SK-N-DZ (cell line): ENCODE data around the gene TSPAN14.
A peak's percentile ranks its signal among the peaks of the same experiment; 100 is the strongest.

Experiments used
- DNase-seq: peaks from one replicate; pipeline ENCODE4 v3.0.0-alpha.2; 2015; ENCODE audit warnings: low spot score

The TSPAN14 gene

DNA sequence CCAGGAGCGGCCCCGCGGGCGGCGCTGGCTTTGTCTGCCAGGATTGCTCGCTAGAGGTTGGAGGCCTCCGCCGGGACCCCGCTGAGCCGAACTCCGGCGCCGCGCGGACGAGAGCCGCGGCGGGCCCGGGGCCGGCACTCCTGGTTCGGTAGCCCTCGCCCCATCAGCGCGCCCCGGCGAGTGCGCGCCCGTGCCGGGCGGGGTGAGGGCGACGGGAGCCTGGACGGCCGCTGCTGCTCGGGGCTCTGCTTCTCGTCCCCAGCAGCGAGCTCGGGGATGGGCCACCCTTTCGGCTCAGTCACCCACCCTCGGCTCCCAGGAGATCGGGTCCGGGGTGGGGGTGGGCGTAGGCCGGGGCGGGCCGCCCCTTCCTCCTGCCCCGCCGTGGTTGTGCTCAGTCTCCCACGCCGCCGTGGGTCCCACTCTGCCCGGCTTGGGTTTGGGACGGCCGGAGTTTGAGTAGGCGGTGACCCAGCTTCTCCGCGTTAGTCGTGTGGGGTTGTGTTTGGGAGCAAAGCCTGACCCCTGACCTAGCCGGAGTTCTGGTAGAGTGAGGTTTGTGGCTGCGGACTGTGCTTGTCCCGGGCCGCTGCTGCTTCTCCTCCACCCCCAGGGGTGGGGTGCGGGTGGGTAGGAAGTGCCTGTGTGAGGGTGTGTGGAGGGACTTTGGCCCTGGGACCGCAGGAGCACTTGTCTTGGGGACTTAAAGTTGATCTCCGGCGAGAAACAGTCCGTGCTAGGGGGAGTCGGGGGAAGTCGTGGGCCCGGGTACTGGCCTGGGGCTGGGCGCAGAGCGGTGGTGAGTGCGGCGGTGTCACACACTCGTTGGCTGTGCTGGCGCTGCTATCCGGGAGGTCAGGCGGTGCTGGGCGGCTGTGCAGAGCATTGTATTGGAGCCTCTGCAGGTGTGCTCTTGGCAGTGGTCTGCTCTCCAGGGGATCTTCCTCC, 677 bp downstream of the TSPAN14 start:
- DNase-seq = peak; percentile 40

DNA sequence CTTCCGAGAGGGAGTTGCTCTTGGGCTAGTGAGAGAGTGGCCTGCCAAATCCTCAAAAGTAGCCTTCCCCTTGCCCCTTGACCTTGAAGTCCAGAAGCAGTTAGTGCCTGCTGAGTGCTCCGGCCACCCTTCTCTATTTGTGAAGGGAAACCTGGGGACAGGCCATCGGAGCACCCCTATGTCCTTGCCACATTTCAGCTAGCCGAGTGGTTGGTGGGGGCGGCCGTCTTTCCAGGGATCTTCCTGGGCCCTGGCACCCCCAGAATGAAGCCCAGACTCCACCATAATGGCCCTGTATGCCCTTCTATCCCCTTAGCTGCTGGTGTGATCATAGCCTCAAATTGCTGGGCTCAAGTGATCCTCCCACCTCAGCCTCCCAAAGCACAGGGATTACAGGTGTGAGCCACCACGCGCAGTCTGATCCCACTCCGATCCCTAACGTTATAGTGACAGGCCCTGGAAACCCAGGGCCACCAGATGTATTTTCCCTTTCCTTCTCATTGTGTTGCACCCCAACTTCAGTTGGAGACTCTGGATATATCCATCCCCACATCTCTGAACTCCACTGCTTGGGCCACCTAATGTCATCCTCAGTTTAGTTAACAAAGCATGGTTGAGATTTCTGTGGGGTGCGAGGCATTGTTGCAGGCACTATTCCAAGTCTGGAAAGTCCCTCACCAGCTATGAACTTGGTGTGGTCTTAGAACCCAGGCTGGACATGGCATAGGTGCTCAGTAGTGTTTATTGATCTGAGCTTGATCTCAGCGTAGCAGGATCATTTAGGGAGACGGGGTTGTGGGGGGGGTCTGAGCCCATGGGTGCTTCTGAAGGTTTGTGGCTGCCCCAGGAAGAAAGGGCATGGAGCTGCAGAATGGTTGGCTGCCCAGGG, 1.6 kb downstream of the TSPAN14 start:
- DNase-seq = no peak

- no peak for DNase-seq
Measured at GRCh38 chr10:80457554-80458262, 3.6 kb downstream of the TSPAN14 start.

DNA sequence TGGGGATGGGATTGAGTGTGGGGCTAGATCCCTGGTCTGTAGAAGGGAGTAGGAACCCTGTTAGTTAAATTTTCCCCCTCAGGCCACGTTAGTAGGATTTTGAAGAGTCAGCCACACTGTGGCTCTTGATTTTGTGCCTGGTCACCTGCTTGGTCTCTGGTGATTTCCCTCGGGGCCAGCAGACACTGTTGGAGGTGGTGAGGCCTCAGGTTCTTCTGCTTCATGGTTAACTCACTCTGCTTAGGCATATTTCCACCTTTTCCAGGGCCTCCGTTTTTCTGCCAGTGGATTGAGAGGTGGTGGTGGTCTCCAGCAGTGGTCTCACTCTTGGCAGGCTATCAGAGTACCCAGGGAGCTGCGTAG, 4.1 kb downstream of the TSPAN14 start:
- DNase-seq = no peak

DNA sequence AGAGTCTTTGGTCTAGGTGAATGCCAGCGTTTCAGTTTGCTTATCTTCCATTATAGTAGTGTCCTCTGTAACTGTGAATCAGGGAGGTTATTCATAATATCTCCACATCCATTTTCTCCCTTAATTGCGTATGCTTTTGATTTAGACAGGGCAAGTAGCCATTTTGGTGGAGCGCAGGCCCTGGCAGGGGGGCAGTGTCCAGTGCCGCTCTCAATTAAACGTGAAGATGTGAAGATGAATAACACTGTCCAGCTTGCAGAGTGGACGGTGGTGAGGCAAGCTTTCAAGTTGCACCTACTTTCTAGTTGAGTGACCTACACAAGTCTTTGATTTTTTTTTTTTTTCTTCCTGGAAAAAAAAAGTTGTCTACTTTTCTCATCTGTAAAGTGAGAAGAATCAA, 4.5 kb downstream of the TSPAN14 start:
- no peak for DNase-seq

DNA sequence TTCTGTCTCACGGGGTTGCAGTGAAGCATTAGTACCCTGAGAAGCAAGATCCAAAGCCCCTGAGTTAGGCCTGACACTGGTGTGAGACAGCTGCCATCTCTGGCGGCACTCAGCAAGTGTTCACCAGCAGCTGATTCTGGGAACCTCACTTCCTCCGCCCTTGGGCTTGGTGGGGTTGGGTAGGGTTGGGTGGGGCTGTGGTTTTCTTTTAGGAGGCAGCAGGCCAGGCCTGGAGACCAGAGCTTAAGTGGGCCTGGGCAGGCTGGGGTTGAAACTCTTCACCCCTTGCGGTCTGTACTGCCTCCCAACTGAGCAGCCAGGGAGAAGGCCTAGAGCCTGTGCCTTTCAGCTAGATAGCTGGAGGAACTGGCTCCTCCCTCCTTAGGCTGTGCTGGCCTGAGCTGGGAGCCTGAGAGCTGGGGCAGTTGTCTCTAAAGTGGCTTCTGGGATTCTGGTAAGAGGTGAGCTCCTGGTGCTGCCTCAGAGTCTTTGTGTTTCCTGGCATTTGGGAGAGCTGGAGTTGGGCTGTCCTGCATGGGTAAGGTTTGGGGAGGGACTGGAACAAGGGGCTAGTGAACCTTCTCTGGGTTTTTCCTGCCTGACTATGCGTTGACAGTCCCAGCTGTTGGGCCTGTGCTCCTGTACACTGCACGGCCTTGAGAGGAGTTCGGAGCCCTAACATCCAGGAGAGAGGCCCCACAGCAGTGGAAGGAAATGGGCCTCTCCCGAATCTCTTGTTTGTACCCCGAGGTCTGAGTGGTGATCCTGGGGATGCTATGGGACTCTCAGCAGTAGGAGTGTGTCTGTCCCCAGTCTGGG, 5.1 kb downstream of the TSPAN14 start:
- no peak for DNase-seq

- DNase-seq = no peak
Measured at GRCh38 chr10:80460399-80461207, 6.5 kb downstream of the TSPAN14 start.

DNA sequence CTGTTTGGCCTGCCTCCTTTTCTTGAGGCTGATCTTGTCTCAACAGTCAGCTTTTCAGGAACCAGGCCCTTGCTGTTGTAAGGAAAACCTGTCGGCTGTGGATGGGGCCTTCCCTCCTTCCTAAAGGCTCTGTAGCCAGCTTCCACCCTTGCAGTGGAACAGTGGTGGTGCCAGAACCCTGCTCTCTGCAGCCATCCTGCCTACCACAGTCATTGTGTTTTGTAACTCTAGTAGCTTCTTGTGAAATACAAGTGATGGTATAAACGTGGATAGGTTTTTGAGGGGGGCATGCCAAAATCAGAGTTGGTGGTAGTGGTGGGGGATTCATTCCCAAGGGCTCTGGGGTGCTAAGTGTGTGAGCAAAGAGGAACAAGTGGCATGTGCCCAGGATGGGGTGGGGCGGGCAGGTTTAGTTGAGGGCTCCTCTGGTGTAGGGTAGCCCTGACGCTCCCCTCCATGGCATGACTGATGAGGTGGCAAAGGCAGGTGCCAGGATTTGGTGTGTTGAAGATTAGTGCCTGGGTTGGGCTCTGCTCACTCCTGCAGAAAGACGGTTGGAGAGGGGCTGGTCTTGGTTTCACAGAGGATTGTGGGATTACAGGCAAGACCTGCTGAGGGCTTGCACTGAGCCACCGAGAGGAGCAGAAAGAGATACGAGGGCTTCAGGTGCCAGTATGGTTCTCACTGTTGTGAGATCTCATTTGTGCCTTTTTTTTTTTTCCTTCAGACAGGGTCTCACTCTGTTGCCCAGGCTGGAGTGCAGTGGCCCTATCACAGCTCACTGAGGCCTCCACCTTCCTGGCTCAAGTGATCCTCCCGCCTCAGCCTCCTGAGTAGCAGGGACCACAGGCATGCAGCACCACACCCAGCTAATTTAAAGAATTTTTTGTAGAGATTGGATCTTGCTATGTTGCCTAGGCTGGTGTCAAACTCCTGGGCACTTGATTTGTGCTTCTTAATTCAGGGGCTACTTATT, 7.4 kb downstream of the TSPAN14 start:
- no peak for DNase-seq

DNA sequence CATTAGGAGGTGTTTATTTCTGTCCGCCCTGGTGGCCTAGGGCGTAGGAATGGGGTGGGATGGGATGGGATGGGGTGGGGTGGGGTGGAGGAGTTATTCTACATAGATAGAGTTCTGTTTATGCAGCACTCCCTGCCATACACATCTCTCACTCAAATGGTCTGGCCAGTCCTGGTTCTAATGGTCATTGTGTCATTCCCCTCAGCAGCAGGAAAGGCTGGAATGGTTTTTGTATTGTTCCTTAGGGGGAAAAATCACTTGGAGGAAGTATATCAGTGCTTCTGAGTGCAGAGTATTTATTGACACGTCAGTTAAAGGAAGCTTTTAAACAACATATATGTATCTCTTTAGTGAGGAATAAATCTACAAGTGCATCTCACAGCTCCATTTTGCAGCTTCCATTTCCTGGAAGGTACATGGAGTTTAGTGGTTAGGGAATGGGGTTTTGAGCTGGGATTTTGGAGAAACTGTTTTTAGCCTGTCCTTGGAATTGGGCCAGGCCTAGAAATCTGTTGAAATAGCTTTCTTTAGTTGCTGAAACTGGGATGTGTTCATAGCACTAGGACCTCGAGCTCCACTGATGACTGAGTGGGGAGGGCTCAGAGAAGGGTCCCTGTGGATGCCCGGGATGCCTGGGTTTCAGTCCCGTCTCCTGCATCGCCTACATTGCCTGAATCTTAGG, 8.3 kb downstream of the TSPAN14 start:
- no peak for DNase-seq

GRCh38 chr10:80462981-80463741, 9.1 kb downstream of the TSPAN14 start:
- DNase-seq = no peak

GRCh38 chr10:80463868-80464267, 9.8 kb downstream of the TSPAN14 start:
- no peak for DNase-seq

DNA sequence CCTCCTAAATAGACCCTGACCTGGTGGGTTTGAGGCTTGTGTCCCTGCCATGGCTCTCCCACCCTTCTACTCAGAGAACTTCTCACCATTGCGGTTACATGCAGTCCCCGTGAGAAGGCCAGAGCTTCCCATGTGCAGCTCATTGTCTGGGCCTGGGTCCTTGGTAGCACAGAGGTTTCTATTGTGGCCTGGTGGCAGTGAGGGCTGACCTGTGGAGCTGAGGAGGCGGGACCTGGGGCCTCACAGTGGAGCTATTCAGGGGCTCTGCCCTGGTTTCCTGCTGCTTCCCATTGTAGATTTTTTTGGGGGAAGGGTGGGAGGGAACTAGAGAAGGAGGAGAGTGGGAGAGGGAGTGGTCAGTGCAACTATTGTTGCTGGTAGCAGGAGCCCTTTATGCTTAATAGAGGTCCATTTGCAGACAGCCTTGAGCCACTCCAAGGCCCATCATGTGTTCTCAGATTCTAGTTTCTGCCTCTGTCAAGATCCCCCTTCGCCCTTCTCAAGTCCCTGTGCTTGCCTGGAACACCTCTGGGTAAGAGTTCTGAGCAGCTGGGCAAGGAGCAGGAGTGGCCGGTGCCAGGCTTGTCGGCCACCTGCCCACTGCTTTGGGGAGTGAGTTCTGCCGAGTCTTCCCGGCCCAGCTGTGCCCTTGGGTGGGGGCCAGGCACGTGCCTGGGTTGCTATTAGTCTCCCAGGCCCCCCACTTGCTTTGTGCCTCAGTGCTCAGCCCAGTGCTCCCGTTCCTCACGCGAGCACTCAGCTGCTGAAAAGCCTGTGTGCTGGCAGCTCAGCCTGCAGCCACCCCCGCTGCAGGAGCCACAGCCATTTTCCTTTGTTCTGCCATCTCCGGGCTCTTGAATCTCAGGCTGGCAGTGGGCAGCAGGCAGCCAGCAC, 10.7 kb downstream of the TSPAN14 start:
- DNase-seq = no peak

DNA sequence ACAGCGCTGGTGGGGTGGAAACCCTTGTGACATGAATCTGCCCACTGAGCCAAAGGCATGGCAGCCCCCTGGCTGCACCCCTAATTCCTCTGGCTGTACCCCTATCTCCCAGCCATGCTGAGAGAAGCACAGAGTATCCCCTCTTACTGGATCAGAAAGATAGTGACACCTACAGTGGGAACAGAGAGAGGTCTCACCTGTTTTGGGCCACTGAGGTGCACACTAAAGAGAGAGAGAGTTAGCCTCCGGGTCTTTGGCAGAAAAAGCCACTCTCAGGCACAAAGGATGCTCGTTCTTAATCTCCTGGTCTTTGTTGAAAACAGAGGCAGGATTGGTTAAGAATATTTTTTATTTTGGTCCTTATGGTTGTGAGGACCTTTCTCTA, 11.3 kb downstream of the TSPAN14 start:
- no peak for DNase-seq

- DNase-seq = no peak
Measured at GRCh38 chr10:80465839-80466590, 11.9 kb downstream of the TSPAN14 start.

DNA sequence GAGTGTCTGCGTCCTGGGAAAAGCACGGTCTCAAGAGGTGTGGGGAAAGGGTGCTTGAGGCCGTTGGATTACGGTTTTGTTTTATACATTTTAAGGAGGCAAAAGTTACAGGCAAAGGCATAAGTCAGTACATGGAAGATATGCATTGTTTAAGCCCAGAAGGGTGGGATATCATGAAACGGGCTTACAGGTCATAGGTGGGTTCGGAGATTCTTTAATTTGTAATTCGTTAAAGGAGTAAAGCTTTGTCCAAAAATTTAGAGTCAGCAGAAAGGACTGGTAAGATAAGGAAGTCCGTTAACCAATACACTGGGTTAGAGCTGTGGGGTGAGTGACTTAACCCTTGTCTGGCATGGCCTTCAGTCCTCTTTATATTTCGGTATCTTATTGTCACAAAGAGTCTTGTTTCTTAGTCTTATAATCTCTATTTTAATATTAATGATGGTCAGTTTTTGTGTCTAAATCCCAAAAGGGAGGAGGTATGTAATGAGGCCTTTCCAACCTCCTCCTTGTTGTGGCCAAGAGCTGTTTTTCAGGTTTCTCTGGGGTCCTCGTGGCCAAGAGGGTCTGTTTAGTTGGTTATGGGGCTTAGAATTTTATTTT, 12.7 kb downstream of the TSPAN14 start:
- DNase-seq = no peak
